Activated effector memory CD4-positive, alpha-beta T cell treated with Interleukin-2 at 50 U/mL for 16 hours (primary cell): ENCODE data around the gene ARHGEF37.
A peak's percentile ranks its signal among the peaks of the same experiment; 100 is the strongest.
"Not testable (repeated sequence)": the region's sequence is repeated elsewhere in the genome, so short reads cannot be mapped to it uniquely, and the experiment has no call there.

Source experiments
- DNase-seq: peaks from one replicate; pipeline ENCODE4 v3.0.0-alpha.2; 2020

The ARHGEF37 gene

DNA sequence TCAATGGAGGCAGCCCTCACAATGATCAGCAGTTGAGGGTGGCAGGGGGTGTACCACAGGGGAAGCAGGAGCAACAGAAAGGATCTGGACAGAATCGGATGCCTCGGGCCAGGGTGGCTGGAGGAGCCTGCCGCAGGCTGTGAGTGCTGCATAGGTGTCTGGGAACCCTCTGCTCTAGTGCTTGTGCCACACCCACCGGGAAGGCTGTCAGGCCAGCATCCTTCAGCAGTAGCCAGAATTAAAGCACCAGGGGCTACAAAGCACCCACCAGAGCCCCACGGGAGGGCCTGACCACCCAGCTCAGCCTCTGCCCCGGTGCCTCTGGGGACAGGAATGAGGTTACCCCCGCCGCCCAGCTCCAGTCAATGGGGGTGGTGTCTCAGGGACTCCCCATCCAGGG is 49.0 kb downstream of the ARHGEF37 start:
- no peak for DNase-seq

DNA sequence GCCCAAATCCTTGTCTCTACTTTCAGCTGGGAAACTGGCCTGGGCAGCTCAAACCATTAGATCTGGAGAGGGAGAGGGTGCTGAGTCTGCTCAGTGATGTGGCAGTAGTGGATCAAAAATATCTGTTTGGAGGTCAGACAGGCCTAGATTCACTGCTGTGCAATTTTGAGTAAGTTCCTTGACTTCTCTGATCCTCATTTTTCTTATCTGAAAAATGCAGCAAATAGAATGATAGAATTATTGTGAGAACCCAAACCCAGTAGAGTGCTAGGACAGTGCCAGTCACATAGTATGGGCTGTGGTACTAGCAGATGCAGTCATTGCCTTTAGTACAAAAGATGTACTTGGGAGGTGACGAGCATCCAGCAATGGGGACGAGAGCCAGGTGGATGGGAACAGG is 50.2 kb downstream of the ARHGEF37 start:
- no peak for DNase-seq

DNA sequence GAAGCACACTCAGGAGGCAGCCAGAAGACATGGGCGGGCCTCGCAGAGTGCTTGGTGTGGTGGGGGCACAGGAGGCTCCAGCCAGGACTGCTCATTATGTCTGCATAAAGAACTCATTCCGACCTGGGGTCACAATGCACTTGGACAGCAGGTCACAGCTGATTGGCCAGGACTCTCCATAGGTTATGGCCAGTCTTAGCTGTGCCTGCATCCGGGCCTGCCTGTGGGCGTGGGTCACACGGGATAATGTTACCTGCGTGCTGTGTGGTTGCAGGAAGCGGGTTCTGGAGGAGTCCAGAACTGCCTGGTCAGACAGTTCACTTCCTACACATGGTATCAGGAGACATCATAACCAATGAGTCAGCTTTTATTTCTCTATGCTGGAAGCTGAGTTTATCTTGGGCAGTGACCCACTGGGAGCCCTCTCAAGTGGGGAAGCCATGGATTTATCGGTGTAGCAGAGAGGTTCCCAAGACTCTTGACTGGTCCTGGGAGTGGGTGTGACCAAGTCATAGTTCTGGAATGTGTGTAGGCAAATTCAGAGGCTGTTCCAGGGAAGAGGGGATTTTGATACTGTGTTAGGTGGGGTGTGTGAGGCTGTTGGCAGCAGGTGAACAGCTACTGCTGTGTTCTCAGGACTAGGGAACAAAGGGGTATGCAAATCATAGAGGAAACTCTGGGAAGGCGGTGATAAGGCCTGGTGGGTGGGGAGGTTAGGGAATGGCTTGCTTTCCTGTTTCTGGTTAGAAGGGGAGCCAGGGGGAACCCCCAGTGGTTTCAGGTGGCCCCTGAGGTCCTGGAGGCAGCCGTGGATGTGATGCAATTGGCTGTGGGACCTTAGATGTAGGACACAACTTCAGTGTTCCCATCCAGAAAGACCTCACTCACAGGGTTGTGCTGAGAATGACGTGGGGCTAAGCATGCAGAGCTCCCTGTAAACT is 51.3 kb downstream of the ARHGEF37 start:
- no peak for DNase-seq

DNA sequence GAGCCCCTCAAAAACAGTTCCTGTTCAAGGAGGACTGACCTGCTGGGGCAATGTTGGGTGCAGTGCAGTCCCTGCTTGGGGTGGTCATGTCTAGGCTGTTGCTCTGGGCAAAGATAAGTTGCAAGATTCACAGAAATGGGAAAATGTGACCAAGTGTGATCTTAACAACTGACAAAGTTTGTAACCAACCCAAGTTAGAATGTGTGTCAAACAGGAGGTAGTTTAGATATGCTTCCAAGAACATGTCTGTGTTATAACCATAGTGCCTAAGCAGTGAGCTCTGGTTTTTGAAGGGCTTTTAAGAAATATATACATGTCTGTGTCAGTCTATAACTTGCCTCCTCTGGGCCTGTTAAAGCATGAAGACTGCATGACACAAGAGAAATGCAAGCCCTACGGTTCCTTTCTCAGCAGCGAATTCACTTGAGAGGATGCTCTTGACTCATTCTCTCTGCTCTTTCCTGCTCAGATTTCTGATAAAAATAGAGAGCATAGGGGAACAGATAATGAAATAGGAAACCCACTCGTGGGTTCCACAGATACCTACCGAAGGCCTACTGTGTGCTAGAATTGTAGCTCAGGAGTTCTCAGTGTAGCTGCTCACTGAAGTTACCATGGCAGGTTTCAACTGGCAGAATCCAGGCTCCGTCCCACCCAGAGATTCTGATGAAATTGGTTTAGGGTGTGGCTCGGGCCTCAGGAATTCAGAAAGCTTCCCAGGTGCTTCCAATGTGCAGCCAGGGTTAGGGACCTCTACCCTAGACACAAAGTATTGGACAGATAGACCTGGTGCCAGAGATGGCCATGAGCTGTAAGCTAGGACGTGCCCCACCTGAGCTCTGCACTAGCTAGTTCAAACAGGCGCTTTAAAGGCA is 52.4 kb downstream of the ARHGEF37 start:
- no peak for DNase-seq

DNA sequence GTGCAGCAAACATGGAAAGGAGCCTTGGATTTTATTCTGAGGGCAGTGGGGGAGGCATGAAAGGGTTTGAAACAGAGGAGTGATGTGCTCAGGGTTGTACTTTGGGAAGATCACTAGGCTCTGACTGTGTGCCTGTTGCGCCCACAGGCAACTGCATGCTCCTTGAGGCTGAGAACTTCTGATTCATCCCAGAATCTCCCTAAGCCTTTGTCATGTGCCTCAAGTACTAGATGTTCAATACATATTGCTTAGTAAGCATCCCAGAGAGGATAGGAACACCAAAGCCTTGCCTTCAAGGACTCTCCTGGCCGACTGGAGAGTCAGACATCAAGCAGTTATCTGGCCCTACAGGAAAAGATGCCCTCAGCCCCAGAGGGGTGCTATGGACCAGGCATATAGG is 54.1 kb downstream of the ARHGEF37 start:
- DNase-seq: no peak

DNA sequence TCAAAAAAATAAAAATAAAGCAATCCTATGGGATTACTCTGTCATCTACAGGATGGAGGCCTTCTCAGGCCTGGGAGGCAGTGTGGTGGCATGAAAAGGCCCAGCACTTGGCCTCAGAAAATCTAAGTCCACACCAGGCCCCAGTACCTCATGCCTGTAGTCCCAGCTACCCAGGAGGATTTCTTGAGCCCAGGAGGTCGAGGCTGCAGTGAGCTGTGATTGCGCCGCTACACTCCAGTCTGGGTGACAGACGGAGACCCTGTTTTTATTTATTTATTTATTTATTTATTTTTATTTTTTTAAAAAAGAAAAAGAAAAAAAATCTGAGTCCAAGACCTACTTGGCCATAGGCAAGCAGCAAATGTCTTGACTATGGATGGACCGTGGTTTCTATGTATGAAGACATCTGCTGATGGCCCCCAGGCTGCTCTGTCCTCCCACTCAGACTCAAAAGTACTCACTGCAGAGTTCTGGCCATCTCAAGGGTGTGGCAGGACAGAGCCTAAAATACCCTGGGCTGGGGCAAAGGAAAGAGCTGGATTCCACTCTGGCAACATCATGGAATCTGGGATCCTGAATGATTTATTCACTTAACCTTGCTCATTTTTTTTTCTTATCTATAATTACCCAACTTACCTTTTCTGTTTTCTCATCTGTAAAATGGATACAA is 55.0 kb downstream of the ARHGEF37 start:
- DNase-seq: no peak

DNA sequence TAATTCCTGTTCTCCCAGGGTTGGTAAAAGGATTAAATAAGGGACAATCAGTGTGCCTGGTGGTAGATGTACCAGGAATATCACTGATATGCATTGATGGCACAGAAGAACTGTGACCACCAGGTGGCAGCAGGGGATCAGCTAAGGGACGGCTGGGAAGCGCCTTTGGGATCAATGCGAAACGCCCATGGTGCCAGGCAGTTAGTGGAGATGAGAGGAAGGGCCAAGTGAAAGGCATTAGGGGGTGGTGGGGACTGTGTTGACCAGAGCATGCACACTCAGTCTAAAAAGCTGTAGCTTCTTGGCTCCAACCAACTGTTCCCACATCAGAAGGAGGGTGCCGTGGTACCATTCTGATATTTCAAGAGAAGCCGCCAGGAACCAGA is 55.6 kb downstream of the ARHGEF37 start:
- DNase-seq: no peak

DNA sequence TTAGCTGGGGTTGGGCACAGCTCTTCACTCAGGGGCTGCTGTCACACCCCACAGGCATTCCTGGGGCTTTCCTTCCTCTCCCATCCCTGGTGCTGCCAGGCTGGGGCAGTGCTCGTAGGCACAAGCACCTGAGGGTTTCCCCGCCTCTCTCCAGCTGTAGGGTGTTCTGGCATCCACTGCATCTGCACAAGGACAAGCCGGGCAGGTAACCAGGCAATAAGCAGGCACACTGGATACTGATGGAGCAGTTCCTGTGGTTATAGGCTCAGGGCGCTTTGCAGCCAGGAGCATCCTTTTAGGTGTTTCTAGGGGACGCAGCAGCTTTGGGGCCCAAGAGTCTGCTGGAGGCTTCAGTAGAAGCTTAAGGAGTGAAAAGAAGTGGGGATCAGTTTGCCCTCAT is 56.8 kb downstream of the ARHGEF37 start:
- no peak for DNase-seq

DNA sequence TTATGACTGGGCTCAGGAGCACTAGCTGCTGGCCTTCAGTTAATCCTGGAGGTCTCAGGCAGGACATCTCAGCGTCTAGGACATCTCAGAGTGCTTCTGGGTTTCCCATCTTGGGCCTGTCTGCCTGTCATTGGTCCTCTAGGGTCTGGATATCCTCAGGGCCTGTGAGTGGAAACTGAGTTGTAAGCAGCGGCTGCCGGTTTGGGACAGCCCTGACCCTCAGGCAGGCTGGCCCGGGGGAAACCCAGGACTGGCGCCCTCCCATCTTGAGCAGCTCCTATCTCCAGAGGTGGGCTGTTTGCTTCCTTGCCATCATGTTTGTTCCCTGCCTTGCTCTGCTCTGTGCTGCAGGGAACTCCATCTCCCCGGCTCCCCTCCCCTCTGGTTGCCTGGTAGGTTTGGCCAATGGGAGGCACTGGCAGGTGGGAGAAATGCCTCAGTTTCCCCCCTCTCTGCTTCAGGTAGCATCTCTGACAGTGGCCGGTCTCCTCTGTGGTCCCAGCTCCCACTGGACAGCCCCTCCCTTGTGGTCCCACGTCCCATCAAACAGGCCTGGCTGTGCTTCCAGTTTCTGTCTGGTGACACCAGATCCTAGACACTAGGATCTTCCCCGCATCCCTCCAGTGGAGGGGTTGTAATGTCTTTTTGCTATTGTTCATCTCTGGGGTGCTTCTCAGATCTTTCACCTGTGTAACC is 57.4 kb downstream of the ARHGEF37 start:
- no peak for DNase-seq

DNA sequence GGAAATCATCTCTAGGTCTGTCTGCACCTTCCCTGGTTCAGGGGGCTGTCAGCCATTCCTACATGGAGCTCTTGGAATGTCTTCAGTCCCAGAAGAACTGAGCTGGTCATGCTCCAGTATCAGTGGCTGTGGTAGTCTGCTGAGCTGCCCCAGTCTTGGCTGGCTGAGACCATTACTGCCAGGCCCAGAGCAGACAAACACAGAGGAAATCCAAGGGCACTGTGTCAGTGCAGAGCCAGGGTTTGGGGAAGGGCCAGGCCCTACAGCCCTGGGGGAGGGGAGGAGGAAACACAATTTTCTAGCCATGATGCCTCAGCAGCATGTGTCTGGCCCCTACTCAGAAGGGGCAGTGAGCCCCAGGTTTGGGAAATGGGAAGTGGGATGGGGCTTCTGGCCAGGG is 58.4 kb downstream of the ARHGEF37 start:
- DNase-seq: no peak

DNA sequence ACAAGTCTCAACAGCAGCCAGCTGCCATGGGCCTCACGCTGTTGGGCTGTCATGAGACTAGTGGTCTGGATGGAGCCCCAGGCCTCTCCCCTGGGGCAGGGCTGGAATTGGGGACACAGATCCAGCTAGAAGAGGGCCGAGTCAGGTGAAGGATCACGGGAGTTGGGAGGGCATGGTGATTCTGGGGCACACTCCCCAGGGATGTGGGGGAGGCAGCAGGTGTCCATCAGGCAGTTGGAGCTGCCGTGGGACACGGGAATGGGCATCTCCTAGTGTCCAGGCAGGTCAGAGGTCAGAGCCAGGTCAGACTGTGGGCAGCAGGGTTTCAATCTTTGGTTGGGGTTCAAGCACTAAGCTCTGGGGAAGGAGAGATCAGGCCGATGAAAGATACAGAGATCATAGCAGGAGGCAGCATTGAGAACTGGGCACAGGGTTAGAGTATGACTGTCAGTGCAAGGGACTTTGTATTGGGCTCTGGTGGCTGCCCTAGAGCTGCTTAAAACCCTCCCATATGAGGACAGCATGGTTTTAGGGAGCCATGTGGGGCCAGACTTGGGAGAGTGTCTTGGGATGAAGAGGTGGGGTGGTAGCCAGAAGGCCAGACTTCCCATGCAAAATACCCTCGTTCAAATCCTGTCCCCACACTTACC is 59.2 kb downstream of the ARHGEF37 start:
- no peak for DNase-seq

DNA sequence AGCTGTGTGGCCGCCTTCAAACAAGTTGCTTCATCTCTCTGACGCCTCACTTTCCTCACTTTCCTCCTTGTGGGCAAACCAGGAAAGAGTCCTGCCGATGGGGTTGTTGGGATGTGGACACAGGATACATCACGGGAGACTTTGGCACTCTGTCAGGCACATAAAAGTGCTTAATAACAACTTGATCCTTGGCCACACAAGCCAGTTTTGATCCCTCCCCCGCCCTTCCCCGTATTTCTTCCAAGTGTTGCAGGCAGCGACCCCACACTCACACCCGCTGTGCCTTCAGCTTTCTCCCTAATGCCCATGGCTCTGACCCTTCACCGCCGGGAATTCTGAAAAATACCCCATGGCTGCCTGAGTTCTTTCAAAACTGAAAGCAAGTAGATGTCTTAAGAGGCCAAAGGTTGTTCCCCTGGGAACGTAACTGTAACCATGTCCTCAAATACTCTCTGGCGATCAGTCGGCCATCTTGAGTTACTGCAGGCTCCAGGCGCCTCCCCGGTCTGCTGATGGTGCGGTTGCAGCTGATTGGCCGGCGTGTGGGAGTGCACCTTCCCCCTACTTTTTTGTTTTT is 59.8 kb downstream of the ARHGEF37 start:
- DNase-seq: no peak

DNA sequence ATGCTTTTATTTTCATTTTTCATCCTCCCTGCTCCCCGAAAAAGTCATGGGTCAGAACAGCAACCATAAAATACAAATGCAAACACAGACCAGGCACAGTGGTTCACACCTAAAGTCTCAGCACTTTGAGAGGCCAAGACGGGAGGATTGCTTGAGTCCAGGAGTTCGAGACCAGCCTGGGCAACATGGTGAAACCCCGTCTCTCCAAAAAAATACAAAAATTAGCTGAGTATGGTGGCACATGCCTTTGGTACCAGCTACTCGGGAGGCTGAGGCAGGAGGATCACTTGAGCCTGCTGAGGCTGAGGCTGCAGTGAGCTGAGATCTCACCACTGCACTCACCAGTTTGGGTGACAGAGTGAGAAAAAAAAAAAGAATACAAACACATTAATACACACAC is 60.3 kb downstream of the ARHGEF37 start:
- DNase-seq: no peak

DNA sequence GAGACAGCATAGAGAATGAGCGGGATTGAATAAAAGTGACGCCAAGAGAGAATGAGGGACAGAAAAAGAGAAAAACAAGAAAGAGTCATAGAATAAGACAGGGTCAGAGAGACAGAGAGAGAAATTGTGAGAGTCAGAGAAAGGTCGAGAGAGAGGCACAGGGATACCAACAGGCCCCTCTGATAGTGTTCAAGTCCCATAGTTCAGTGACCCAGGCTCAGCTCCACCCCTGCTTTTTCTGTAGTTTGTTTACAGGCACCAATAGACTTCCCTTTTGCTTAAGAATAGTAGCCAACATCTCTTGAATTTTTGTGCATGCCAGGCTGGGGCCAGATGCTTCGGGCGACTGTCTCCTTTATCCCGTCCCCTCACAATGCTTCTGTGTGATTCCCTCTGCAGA is 62.5 kb downstream of the ARHGEF37 start:
- DNase-seq: no peak

DNA sequence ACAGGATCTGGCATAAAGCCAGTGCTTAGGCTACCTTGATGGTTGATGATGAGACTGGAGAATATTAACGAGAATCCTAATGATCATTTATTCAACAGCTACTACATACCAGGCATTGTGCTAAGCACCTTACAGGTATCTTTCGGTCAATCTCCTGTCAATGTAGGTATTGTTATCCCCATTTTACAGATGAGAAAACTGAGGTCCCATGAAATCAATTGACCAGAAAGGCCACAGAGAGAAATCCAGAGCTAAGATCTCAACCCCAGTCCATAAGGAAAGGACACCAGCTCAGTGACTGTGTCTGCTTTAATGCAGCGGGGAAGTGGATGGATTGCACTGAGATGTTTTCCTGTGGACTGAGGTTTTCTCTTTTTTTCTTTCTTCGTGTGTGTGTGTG is 63.3 kb downstream of the ARHGEF37 start:
- no peak for DNase-seq

DNA sequence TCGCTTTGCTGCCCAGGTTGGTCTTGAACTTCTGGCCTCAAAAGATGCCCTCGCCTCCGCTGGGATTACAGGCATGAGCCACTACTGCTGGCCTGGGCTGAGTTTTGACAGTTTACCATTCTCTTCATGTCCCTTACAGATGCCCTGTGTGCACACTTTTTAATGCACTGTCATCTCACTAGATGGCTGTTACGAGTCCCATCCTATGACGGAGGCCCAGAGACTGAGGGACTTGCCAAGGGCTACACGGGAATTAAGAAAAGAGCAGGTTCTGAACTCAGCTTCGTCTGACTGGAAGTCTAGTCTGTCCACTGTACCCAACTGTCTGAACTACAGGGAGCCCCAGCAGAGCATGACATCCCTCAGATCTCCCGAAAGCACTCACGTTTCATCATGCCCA is 63.9 kb downstream of the ARHGEF37 start:
- DNase-seq: no peak

DNA sequence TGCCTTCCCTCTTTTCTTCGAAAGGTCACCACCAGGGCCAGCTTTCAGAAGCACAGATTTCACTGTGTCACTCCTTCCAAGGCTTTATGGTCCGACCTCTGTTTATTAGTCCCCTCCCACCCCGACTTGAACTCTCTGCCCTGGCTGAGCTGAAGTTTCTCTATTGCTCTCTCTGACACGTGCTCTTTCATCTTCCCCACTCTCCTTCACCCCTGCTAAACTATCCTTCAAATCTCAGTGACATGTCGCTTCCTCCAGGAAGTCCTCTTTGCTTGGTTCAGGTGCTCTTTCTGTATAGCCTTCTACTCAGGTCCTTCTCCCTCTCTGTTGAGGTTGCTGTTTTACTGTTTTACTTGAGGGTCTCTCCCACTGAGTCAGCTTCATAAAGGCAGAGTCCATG is 64.4 kb downstream of the ARHGEF37 start:
- no peak for DNase-seq

DNA sequence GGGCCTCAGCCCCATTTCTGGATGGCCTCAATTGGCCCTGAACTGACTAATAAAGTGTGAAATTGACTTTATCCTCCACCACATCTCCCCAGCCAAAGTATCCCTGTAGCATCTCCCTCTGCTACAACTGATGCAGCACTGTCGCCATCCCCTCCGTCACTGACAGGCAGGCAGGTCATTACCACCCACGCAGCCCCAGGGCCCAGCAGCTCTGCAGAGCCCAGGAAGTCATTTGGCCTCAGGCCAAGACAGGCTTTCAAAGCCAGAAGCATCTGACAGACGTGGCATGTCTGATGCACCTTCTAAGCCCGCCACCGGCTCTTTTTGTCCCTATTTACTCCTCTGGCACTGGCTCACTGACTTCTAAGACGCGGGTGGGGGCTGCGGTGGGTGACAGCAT is 65.3 kb downstream of the ARHGEF37 start:
- peak; percentile 14 for DNase-seq

DNA sequence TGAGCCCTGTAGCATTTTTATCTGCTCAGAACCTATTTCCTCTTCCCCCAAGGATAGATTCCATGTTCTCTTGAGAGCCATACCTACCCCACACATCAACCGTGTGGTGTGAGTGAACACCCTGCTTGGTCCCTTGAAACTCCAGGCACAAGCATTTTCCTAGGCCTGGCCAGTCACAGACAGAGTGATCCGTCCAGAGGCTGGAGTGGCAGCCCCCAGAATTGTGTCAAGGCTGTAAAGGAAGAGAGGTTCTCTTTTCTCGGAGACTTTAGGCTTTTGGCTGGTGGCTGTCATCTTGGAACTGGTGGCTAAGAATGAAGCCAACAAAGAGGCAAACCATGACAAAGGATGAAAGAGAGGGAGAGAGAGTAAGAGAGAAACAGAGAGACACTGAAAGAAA is 66.0 kb downstream of the ARHGEF37 start:
- DNase-seq: no peak

DNA sequence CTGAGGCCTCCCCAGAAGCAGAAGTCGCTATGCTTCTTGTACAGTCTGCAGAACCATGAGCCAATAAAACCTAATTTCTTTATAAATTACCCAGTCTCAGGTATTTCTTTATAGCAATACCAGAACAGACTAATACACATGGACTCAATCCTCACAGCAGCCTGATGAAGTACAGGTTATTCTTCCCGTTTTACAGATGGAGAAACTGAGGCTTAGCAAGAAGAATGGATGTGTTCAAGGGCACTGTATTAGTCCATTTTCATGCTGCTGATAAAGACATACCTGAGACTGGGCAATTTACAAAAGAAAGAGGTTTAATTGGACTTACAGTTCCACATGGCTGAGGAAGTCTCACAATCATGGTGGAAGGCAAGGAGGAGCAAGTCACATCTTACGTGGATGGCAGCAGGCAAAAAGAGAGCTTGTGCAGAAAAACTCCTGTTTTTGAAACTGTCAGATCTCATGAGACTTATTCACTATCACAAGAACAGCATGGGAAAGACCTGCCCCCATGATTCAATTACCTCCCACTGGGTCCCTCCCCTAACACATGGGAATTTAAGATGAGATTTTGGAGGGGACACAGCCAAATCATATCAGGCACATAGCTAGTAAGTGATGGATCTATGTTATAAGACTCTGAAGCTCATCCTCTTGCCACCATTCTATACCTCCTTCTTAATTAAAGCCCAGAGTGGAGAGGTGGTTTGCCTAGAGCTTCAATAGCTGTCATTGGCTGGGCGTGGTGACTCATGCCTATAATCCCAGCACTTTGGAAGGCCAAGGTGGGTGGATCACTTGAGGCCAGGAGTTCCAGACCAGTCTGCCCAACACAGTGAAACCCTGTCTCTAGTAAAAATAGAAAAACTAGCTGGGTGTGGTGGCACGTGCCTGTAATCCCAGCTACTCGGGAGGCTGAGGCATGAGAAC is 67.4 kb downstream of the ARHGEF37 start:
- not testable (repeated sequence) for DNase-seq

DNA sequence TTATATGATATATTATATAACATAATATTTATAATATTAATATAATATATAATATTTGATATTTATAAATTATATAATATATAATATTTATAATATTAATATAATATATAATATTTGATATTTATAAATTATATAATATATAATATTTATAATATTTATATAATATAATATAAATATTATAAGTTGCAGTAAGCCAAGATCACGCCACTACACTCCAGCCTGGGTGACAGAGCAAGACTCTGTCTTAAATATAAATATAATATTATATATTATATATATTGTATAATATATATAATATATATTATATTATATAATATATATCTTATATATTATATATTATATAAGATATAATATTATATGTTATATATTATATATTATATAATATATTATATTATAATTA is 68.4 kb downstream of the ARHGEF37 start:
- not testable (repeated sequence) for DNase-seq
